Astrocyte of the cerebellum (primary cell): ENCODE measurements around the gene IER5L.
A peak's percentile ranks its signal among the peaks of the same experiment; 100 is the strongest.

Experiments used
- DNase-seq: peaks from one replicate; pipeline ENCODE4 v3.0.0-alpha.2; 2011; ENCODE audit warnings: low read depth
- H3K4me3 ChIP-seq: 2 replicates; pipeline ENCODE4 v1.5.1; 2011; ENCODE audit warnings: mild to moderate bottlenecking, low read depth, low read length, moderate library complexity
- CTCF ChIP-seq: IDR thresholded peaks from 2 replicates; pipeline ENCODE4 v1.5.1; 2012; ENCODE audit warnings: low read length, low read depth, moderate library complexity, mild to moderate bottlenecking; ENCODE audit errors: missing control alignments
- in situ Hi-C: cut with HindIII; loops from 2 replicates; pipeline ENCODE4 v1.10.0; 2017; ENCODE audit warnings: low sequenced_read_pairs

Gene IER5L

GRCh38 chr9:129222819-129223218, 44.8 kb upstream of the IER5L start:
- H3K4me3 ChIP-seq = no peak overlapping the region
- in situ Hi-C loops = no loop called here
- TF ChIP-seq CTCF = no peak
- no peak for DNase-seq

GRCh38 chr9:129221979-129222635, 44.0 kb upstream of the IER5L start:
- no peak for DNase-seq
- H3K4me3 ChIP-seq = no peak overlapping the region
- TF ChIP-seq CTCF = no peak
- in situ Hi-C loops = no loop called here

GRCh38 chr9:129221233-129221632, 43.2 kb upstream of the IER5L start:
- peak; percentile 9 for DNase-seq
- in situ Hi-C loops = no loop called here
- no peak overlapping the region for H3K4me3 ChIP-seq
- TF ChIP-seq CTCF = no peak

- no peak overlapping the region for H3K4me3 ChIP-seq
- no peak for DNase-seq
- TF ChIP-seq CTCF = no peak
- in situ Hi-C loops = no loop called here
These were observed 42.7 kb upstream of the IER5L start for GRCh38 chr9:129220771-129221170.

- in situ Hi-C loops = no loop called here
- no peak for TF ChIP-seq CTCF
- DNase-seq = no peak
- no peak overlapping the region for H3K4me3 ChIP-seq
These were observed 40.9 kb upstream of the IER5L start for GRCh38 chr9:129218918-129219317.

- DNase-seq = no peak
- in situ Hi-C loops = no loop called here
- H3K4me3 ChIP-seq = no peak overlapping the region
- no peak for TF ChIP-seq CTCF
These were observed 40.2 kb upstream of the IER5L start for GRCh38 chr9:129218272-129218625.
